CD4-positive, alpha-beta T cell (primary cell): Measurements from ENCODE around the gene WDR88. TPM values are rescaled to one million over a fixed set of nuclear protein-coding genes. Genes with fewer than 3 reads are reported as not detected.

Source experiments
- ATAC-seq: fragments of 200-7000 bp; cut with Tn5 transposase; one replicate; pipeline ENCODE4 v1.10.0; 2022; ENCODE audit warnings: mild to moderate bottlenecking; ENCODE audit not compliant: poor library complexity
- CTCF ChIA-PET: fragments of 350-600 bp; sonication (Branson Sonifier 250); formaldehyde crosslinking; loops from one replicate; lab custom pipeline; 2021; ENCODE audit warnings: antibody characterized with exemption, inconsistent platforms; lab: Charles Lee
- POLR2A ChIA-PET: fragments of 350-600 bp; sonication (Branson Sonifier 250); formaldehyde crosslinking; loops from one replicate; lab custom pipeline; 2021; ENCODE audit warnings: antibody characterized with exemption, inconsistent platforms; lab: Charles Lee
- DNase-seq, 14 experiments: peaks; one replicate each; pipeline ENCODE4 v3.0.0-alpha.2; 2013 to 2020; ENCODE audit warnings: mixed read lengths in 2 of 14
- H3K27ac ChIP-seq, 2 donors: one replicate each; pipeline versions ENCODE4 v1.5.1 to v1.7.0; 2013; ENCODE audit warnings: low read length in 2 of 2, low read depth in 1 of 2, mild to moderate bottlenecking in 1 of 2
- H3K27me3 ChIP-seq, 2 experiments: 1 replicate in 1 of 2; 2 replicates in 1 of 2; pipeline versions ENCODE4 v1.6.1 to v1.7.0; 2013; ENCODE audit warnings: low read length in 2 of 2, control low read depth in 1 of 2, mild to moderate bottlenecking in 1 of 2, moderate library complexity in 1 of 2; ENCODE audit not compliant: insufficient read depth in 2 of 2, control insufficient read depth in 1 of 2
- H3K36me3 ChIP-seq: one replicate; pipeline ENCODE4 v1.6.1; 2013; ENCODE audit warnings: low read length, control low read depth; ENCODE audit not compliant: insufficient read depth
- H3K4me1 ChIP-seq: one replicate; pipeline ENCODE4 v1.6.1; 2013; ENCODE audit warnings: low read length, control low read depth; ENCODE audit not compliant: insufficient read depth
- H3K4me3 ChIP-seq: one replicate; pipeline ENCODE4 v1.5.1; 2013; ENCODE audit warnings: mild to moderate bottlenecking, low read length, moderate library complexity
- H3K9me3 ChIP-seq, 2 experiments: 1 replicate in 1 of 2; 2 replicates in 1 of 2; pipeline versions ENCODE4 v1.6.1 to v1.7.0; 2013; ENCODE audit warnings: low read length in 2 of 2, mild to moderate bottlenecking in 2 of 2, control low read depth in 1 of 2, moderate library complexity in 1 of 2; ENCODE audit not compliant: control insufficient read depth in 1 of 2, insufficient read depth in 1 of 2
- H3K27ac Mint-ChIP-seq: one replicate; pipeline ENCODE4 v1.8.0; 2020; ENCODE audit warnings: mixed read lengths
- H3K27me3 Mint-ChIP-seq: one replicate; pipeline ENCODE4 v1.8.0; 2021; ENCODE audit warnings: mixed read lengths
- H3K36me3 Mint-ChIP-seq: one replicate; pipeline ENCODE4 v1.8.0; 2021; ENCODE audit warnings: low read depth, mixed read lengths
- H3K4me1 Mint-ChIP-seq: one replicate; pipeline ENCODE4 v1.8.0; 2021; ENCODE audit warnings: low read depth, mixed read lengths
- H3K4me3 Mint-ChIP-seq: one replicate; pipeline ENCODE4 v1.8.0; 2020; ENCODE audit warnings: mild to moderate bottlenecking, mixed read lengths
- H3K9me3 Mint-ChIP-seq: one replicate; pipeline ENCODE4 v1.8.0; 2020; ENCODE audit warnings: mixed read lengths
- CTCF ChIP-seq: fragments of 200-600 bp; IDR thresholded peaks from one replicate; pipeline ENCODE4 v1.8.0; 2022; ENCODE audit warnings: antibody characterized with exemption, mild to moderate bottlenecking
- intact Hi-C, 2 experiments: fragments of 100-400 bp; cut with DNase I in 1 of 2; cut with micrococcal nuclease in 1 of 2; formaldehyde crosslinking; loops; one replicate each; pipeline versions ENCODE4 v1.15.1 to v1.9.0; 2023 to 2025; cut with DNase I, micrococcal nuclease
- total RNA-seq, 174 experiments: library from RNA in 2 of 174; stranded (reverse) in 2 of 174; gene quantifications; one replicate each; pipeline ENCODE4 v1.2.3 and lab custom pipeline; 2021 to 2026

The WDR88 gene
- total RNA-seq, 2 experiments from 2014 or later = not detected

- no peaks in the 10 kb centered on the region for H3K36me3 Mint-ChIP-seq
- no peak overlapping the region for H3K27ac Mint-ChIP-seq
Measured at GRCh38 chr19:33217881-33218280, 86.0 kb downstream of the WDR88 start.

GRCh38 chr19:33219261-33219815, 87.4 kb downstream of the WDR88 start:
- peaks cover 24% of the 10 kb centered on the region for H3K27me3 Mint-ChIP-seq
- ATAC-seq = no peak
- H3K9me3 Mint-ChIP-seq = no peaks in the 10 kb centered on the region
- no peaks in the 10 kb centered on the region for H3K4me1 Mint-ChIP-seq
- CTCF ChIA-PET = no interaction called here
- intact Hi-C loops = no loop called here
- POLR2A ChIA-PET = no interaction called here
- no peaks in the 10 kb centered on the region for H3K36me3 Mint-ChIP-seq
- H3K4me3 Mint-ChIP-seq = no peak overlapping the region
- H3K27ac Mint-ChIP-seq = no peak overlapping the region
- Histone ChIP-seq H3K4me1 (no peaks in the 10 kb centered on the region), H3K9me3 (no peaks in the 10 kb centered on the region), H3K27ac (no peak overlapping the region), H3K36me3 (no peaks in the 10 kb centered on the region), H3K4me3 (no peak overlapping the region), H3K27me3 (peaks cover 10 to 14% of the 10 kb centered on the region in 2 experiments)
- DNase-seq = no peak
- TF ChIP-seq CTCF = no peak

More at GRCh38 chr19:33217881-33218280, 86.0 kb downstream of the WDR88 start:
- DNase-seq (no peak), ATAC-seq (no peak)
- Mint-ChIP-seq H3K9me3 (no peaks in the 10 kb centered on the region), H3K27me3 (peaks cover 18% of the 10 kb centered on the region), H3K4me3 (no peak overlapping the region), H3K4me1 (no peaks in the 10 kb centered on the region)
- Histone ChIP-seq H3K4me3 (no peak overlapping the region), H3K27me3 (peaks cover 4 to 6% of the 10 kb centered on the region in 2 experiments), H3K36me3 (no peaks in the 10 kb centered on the region), H3K27ac (no peak overlapping the region), H3K9me3 (no peaks in the 10 kb centered on the region), H3K4me1 (no peaks in the 10 kb centered on the region)
- TF ChIP-seq CTCF = no peak
- POLR2A ChIA-PET = no interaction called here
- CTCF ChIA-PET = no interaction called here
- intact Hi-C loops = no loop called here

GRCh38 chr19:33220115-33220514, 88.2 kb downstream of the WDR88 start:
- Histone ChIP-seq H3K27me3 (peaks cover 18 to 22% of the 10 kb centered on the region in 2 experiments), H3K4me3 (no peak overlapping the region), H3K36me3 (no peaks in the 10 kb centered on the region), H3K9me3 (peaks cover 0 to 5% of the 10 kb centered on the region in 2 experiments), H3K27ac (no peak overlapping the region), H3K4me1 (peaks cover under 1% of the 10 kb centered on the region)
- H3K36me3 Mint-ChIP-seq = no peaks in the 10 kb centered on the region
- H3K27ac Mint-ChIP-seq = no peak overlapping the region
- H3K9me3 Mint-ChIP-seq = no peaks in the 10 kb centered on the region
- DNase-seq = no peak
- H3K27me3 Mint-ChIP-seq = peaks cover 32% of the 10 kb centered on the region
- no peak overlapping the region for H3K4me3 Mint-ChIP-seq
- CTCF ChIA-PET = no interaction called here
- ATAC-seq = no peak
- POLR2A ChIA-PET = no interaction called here
- no peak for TF ChIP-seq CTCF
- intact Hi-C loops = no loop called here
- H3K4me1 Mint-ChIP-seq = peaks cover 3% of the 10 kb centered on the region
